IMR-90 (cell line): ENCODE results near the gene FIS1.

ENCODE experiments used
- CEBPB ChIP-seq: IDR thresholded peaks from 2 replicates; pipeline ENCODE4 v1.6.1; 2012; ENCODE audit warnings: low read depth, low read length, improper control_type of control experiment
- MXI1 ChIP-seq: IDR thresholded peaks from 2 replicates; pipeline ENCODE4 v1.6.1; 2012; ENCODE audit warnings: low read depth, mild to moderate bottlenecking, low read length, moderate library complexity, borderline replicate concordance
- POLR2A ChIP-seq: IDR thresholded peaks from 2 replicates; pipeline ENCODE4 v1.6.1; 2012; ENCODE audit warnings: mild to moderate bottlenecking, low read depth, low read length
- RFX5 ChIP-seq: IDR thresholded peaks from 2 replicates; pipeline ENCODE4 v1.8.0; 2012; ENCODE audit warnings: low read depth, mild to moderate bottlenecking, low read length, moderate library complexity
- TF ChIP-seq, protein P1 (sequence below): conservative IDR thresholded peaks from 2 replicates; pipeline ENCODE4 v1.5.1; 2012; ENCODE audit warnings: mild to moderate bottlenecking, low read depth, low read length, improper control_type of control experiment

DNA sequence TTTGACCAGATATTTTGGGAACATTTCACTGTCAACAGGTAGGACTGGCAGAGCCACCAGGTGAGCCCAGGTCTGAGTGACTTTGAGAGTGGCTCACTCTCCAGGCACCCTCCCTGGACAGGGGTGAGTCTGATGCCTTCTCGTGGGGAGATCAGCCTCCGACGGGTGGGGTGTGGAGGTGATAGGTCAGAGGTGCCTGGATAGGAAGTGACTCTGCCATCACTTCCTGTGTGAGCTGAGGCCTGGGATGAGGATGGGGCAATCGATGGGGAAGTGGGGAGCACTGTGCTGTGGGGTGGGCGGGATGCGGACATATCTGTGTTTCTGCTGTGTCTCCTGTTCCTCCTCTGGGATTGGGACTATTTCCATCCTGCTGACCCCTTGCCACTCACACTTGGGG, 42.2 kb upstream of the FIS1 start:
- no peak for TF ChIP-seq MXI1
- TF ChIP-seq RFX5: no peak
- TF ChIP-seq, protein P1, sequence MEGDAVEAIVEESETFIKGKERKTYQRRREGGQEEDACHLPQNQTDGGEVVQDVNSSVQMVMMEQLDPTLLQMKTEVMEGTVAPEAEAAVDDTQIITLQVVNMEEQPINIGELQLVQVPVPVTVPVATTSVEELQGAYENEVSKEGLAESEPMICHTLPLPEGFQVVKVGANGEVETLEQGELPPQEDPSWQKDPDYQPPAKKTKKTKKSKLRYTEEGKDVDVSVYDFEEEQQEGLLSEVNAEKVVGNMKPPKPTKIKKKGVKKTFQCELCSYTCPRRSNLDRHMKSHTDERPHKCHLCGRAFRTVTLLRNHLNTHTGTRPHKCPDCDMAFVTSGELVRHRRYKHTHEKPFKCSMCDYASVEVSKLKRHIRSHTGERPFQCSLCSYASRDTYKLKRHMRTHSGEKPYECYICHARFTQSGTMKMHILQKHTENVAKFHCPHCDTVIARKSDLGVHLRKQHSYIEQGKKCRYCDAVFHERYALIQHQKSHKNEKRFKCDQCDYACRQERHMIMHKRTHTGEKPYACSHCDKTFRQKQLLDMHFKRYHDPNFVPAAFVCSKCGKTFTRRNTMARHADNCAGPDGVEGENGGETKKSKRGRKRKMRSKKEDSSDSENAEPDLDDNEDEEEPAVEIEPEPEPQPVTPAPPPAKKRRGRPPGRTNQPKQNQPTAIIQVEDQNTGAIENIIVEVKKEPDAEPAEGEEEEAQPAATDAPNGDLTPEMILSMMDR: no peak
- no peak for TF ChIP-seq CEBPB
- TF ChIP-seq POLR2A: no peak
